Stimulated activated CD4-positive, alpha-beta T cell treated with anti-CD3 and anti-CD28 coated beads, Interleukin-15, amount 100 ng/mL, for 24 hours (primary cell): ENCODE measurements around the gene SPIB.

Experiments
- DNase-seq: peaks from one replicate; pipeline ENCODE4 v3.0.0-alpha.2; 2020

SPIB gene

DNA sequence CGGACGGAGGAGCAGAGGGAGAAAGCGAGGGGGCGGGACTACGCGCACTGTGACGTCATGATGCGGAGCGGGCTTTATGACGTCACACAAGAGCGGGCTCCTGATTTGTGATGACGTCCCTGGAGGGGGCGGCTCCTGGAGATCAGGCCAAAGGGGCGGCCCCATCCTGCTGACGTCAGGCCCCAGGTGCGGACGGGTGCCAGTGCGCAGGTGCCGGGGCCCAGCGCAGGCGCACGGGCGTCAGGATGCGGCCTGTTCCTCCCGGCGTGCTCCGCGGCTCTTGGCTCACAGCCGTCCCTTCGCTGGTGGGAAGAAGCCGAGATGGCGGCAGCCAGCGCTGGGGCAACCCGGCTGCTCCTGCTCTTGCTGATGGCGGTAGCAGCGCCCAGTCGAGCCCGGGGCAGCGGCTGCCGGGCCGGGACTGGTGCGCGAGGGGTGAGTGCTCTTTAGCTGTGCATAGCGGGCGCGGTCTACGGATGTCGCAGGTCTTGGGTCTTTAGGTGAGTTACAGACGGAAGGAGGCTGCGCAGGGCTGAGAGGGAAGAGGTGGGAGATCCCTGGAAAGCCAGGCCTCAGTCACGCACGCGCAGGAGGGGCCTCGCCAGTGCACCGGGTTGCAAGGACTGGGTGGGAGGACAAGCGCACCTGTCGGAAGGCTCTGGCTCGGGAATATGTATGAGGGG, 57.6 kb downstream of the SPIB start, which contains the start of the genes EMC10 and GARIN5A:
EMC10 (plus strand) TSS at position 284 of the 683 bp plus-strand sequence; CDS start at position 322, 38 bp downstream.
GARIN5A (minus strand) TSS at position 625 of the 683 bp plus-strand sequence; CDS start at position 165, 460 bp downstream.
- DNase-seq: peak; percentile 96

DNA sequence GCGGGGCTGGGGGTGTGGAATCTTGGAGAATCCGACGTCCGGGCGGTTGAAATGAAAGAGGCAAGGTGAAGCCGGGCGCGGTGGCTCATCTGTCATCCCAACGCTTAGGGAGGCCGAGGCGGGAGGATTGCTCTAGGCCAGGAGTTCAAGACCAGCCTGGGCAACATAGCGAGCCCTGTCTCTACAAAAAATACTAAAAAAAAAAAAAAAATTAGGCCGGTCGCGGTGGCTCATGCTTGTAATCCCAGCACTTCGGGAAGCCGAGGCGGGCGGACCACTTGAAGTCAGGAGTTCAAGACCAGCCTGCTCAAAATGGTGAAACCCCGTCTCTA, 58.1 kb downstream of the SPIB start:
- no peak for DNase-seq

DNA sequence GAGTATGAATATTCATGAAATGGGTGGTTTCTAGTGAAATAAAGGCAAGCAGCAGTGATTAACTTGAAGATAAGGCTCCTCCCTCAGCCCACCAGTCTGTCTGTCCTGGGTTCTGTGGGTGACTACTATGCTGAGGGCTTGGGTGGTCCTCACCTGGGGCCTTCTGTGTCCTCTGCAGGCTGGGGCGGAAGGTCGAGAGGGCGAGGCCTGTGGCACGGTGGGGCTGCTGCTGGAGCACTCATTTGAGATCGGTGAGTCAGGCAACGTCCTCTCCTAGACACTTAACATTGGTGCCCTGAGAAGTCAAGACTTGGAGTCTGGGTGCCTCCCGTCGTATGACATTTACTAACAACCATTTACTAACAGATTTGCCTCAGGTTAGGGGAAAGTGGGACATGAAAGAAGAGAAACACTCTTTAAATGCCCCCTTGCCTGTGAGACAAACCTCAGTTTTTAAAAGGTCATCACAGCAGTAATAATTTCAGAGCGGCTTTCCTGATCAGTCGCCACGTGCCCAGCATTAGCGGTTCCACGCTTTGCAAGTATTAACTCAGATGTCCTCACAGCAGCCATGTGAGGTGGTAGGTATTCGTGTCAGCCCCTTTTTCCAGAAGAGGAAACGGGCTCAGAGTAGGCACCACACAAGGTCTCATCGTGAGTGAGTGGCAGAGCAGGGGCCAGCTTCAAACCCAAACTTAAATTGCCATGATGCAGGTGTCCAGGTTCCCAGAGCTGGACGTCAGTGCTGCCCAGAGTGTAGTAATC, 59.2 kb downstream of the SPIB start:
- no peak for DNase-seq

DNA sequence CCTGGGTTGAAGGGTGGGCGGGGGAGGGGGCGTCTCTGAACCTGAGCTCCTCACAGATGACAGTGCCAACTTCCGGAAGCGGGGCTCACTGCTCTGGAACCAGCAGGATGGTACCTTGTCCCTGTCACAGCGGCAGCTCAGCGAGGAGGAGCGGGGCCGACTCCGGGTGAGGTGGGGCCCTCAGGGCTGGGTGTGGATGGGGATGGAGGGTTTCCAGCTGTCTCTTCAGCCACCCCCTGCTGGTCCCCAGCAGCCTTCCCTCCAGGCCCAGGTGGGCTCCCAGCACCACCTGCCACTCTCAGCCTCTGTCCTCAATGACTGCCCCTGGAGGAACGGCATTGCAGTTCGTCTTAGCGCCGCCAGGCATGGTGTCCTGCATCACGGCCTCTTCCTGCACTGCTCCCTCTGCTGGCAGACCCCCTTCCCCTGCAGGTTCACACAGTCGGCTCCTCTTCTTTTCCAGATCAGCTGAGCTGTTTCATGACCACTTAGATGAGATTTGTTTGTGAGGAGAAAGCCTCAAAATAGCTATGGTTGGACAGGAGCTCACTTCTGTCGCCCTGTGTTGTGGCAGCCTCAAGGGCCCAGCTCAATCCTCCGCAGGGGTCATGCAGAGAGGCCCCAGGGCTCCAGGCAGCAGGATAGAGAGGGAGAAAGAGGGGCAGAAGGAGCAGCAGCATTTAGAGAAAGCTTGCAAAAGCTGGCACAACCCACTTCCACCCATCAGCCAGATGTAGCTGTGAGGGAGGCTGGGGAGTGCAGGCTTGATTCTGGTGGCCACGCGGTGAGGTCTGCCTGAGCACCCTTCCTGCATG, 60.4 kb downstream of the SPIB start:
- peak; percentile 42 for DNase-seq

DNA sequence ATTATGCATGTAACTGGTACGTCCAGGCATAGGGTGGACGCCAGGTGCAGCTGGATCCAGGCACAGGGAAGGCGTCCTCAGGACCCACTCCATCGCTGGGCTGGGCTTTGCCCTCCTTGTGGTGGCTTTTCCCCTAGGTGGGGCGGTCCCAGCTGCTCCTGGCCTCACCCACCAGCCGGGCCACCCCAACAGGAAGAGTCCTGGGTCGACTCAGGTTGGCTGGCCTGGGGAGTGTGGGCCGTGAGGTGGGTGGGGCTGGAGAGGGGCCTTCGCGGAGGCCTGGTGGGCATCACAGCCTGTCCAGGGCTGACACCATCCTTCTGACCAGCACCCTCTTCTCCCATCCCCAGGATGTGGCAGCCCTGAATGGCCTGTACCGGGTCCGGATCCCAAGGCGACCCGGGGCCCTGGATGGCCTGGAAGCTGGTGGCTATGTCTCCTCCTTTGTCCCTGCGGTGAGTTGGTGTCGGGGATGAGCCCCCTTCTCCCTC, 61.1 kb downstream of the SPIB start:
- no peak for DNase-seq

DNA sequence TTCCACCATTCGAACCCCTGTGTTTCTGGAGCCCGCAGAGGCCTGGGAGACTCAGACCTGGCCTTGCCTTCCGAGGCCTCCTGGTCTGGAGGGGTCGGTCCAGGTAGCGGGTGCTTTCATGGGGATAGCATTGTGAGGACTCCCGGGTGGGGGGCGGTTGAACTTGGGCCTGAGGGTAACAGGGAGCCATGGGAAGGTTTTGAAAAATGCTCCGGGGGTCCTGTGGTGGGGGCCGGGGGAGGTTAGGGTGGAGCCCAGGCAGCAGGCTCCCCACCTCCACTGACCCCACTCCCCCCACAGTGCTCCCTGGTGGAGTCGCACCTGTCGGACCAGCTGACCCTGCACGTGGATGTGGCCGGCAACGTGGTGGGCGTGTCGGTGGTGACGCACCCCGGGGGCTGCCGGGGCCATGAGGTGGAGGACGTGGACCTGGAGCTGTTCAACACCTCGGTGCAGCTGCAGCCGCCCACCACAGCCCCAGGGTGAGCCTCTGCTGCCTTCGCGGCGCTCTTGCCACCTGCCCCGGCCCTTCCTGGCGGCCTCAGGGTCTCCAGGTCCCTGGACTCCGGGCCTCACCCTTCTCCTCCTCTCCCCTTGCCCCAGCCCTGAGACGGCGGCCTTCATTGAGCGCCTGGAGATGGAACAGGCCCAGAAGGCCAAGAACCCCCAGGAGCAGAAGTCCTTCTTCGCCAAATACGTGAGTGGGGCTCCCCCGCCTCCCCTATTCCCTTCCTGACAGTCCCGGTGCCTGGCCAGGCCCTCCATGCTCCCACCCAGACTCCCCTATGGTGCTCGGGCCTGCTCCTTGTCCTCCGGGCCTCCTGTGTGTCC, 61.8 kb downstream of the SPIB start:
- DNase-seq: no peak
